CD4-positive, alpha-beta T cell treated with Interleukin-15 for 1 hour (primary cell): ENCODE measurements around the gene CROCC2.

ENCODE experiments used
- DNase-seq: peaks from one replicate; pipeline ENCODE4 v3.0.0-alpha.2; 2020

The CROCC2 gene

GRCh38 chr2:240991378-240992263, 85.5 kb downstream of the CROCC2 start:
- DNase-seq = peak; percentile 28

DNA sequence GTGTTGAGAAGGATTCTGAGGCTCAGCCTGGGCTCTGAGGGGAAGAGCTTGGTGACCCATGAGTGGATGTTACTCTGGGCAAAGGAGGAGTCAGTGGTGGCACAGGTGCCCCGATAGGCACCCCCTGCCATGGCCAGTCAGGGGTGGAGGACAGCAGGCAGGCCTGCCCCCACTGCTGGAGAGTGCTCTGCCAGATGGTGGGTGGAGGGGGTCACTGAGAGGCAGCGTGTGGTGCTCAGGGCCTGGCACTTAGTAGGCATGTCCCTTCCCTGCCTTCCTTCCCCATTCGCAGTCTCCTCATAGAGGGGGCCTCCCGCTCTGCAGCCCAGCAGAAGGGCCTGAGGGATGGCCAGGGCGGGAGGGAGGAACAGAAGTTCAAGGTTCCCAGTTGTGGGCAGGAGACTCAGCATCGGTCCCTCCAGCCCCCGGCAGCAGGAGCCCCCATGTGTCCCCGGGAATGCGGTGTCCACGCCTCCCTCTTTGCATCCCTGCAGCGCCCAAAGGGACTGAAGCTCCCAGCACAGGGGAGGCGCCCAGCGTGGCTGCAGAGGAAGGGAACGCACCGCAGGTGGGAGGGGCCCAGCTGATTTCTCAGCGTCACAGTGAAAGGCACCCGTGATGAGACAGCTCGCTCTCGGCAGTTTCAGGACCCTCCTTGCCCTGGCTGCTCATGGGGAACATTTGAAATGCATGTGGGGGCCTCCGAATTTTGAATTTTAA, 86.6 kb downstream of the CROCC2 start:
- peak; percentile 14 for DNase-seq

GRCh38 chr2:240993446-240994170, 87.5 kb downstream of the CROCC2 start:
- peak; percentile 13 for DNase-seq

DNA sequence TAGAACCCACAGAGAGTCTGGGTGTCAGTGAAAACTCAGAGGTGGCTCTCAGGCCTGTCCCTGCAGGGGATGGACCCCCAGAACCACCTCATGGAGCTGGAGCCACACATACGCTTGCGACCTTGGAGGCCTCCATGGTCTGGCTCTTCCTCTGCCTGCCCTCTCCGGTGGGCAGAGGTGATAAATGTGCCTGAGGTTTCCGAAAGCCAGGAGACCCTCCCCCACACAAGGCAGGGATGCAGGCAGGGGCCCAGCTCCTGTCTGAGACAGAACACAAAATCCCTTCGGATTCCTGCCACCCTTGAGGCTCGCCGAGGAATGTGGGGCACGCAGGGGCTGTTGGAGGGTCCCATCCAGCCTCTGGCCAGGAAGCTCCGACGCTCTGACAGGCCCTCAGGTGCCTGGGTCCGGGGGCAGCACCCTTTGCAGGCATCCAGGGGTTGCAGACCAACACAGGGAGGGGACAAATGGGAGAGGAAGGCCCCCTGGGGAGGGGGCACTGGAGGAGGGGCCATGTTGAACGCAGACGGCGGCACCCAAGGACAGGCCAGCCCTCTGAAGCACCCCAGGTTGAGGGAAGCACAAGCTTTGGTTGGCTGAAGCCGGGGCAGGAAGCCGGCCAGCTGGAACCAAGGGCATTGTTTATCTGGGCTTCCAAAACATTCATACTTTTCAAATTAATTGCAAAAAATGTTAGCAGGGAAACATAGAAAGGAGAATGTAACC, 88.2 kb downstream of the CROCC2 start:
- no peak for DNase-seq

DNA sequence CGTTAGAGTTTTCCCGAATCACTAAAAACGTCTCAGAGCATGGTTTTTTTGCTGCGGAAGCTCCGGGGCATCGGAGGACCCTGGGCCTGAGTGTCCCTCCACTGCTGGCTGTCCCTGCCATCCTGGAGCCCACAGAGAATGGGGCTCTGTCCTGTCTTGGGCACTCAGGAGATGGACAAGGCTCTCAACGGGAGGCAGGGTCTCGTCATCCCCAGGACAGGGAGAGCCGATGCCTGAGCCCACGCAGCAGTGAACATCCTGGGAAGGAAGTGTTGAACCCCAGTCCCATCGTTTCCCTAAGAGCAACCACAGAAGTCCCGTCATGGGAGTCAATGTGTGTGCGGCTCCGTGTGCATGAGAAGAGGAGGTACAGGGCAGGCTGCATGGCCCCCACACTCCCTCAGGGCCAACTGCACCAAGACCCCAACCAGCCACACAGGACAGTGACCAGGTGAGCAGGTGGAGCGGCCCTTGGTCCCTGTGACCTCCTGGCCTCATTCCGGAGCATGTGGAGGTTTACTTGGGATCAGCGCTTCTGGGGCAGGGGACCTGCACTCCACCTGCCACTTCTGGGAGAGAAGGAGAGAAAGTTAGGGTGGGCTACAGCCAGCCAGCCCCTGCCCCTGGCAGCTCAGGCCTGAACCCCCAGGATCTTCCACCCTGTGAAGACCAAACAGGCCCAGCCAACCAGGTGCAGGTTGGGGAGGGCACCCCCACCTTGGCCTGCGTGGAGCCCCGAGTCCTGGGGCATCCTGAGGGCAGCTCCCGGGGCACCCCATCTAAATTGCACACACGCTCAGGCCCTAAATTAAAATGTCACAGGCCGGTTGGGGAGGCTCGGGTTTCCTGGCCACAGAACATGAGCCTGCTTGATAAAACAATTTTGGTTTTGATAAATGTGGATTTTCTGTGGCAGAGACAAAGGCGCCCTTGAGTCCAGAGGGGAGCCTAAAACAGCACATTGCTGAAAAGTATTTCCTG, 89.2 kb downstream of the CROCC2 start:
- peak; percentile 12 for DNase-seq

- peak; percentile 7 for DNase-seq
Observed at GRCh38 chr2:240996161-240996833, 90.2 kb downstream of the CROCC2 start.

- no peak for DNase-seq
Observed at GRCh38 chr2:240996834-240997140, 90.7 kb downstream of the CROCC2 start.

DNA sequence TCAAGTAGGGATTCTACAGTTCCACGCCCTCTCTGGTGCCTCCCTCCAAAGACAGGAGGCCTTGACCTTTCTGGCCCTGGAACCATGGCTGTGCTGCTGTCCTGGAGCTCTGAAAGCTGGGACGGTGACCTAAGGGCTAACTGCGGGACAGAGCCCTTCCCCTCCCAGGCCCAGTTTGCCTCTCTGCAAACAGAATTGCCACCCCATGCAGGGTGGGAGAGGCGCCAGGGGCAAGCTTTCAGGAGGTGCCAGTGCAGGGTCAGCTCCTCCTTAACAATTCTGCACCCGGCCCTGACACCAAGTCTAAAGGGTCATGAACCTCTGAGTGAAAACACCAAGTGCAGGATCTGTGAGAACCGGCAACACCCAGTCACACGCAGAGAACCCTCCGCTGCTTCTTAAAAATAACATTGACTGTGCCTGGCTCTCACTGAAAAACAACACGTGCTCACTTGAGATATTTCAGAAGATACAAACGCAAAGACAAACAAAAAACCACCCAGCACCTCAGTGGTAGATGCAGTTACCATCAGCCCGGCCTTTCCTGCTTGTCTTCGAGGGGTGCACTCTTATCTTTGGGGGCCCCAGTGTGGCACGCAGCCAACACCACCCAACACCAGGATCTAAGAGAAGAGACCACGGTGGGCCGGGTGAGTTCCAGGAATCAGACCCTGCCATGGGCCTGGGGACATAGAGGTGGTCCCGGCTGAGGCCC, 91.2 kb downstream of the CROCC2 start:
- DNase-seq = peak; percentile 16

GRCh38 chr2:240997856-240998705, 91.9 kb downstream of the CROCC2 start, which contains the start of gene SNED1:
Gene SNED1, plus strand, starts transcription at chr2:240998618. Its CDS starts 220 bp downstream, at chr2:240998838.
- DNase-seq = peak; percentile 70

DNA sequence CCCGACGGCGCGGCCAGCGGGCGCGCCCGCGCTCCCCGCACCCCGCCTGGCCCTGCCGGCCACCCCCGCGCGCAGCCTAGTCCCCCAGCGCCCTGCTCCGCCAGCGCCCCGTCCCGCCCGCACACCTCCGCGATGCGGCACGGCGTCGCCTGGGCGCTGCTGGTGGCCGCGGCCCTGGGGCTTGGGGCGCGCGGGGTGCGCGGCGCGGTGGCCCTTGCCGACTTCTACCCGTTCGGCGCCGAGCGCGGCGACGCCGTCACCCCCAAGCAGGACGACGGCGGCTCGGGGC, 92.5 kb downstream of the CROCC2 start:
- no peak for DNase-seq

GRCh38 chr2:240998995-240999791, 93.1 kb downstream of the CROCC2 start:
- peak; percentile 13 for DNase-seq

DNA sequence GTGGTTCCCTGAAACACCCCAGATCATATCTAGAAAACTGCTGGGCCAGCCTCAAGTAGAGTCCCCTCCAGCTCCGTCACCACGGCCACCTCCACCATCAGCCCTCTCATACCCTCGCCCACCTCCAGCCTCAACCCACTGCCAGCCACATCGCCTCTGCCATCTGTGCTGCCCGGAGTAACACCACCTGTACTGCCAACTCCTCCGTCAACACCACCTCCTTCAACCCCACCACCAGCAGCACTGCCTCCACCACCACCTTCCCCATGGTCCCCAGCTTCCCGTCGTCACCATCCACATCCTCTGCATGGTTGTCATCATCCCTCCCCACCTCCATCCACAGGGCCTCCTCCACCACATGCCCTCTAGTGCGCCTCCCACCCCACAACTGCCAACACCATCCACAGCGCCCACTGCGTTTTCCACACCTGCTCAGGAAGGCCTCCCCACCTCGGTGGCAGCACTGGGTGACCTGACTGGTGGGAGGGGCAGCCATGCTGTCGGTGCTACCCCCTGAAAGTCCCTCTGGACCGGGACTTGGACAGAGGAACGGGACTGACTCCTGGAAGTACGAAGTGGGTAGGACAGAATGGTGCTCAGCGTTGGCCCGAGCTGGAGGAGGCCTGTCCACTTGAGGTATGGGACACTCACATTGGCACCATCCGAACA, 93.9 kb downstream of the CROCC2 start:
- peak; percentile 12 for DNase-seq

DNA sequence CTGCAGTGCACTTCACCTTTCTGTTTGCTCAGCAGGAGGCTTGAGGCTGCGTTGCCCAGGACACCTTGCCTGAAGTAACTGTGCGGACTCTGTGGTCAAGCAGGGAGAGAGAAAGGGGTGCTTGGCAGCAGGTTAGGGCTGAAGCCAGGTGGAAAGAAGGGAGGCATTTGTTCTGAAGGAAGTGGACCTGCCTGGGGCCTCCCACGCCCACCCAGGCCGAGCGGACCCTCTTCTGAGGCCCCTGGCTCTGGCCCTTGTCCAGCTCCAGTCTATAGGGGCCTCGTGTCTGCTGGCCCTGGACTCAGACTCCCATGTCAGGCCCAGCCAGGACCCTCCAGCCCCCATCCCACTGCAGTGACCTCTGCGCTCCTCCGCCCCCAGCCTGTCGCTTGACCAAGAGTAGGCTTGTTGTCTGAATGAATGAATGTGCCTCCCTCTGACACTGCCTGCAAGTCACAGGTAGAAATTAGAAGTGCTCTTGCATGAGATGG, 94.7 kb downstream of the CROCC2 start:
- DNase-seq = peak; percentile 7

GRCh38 chr2:241001413-241002274, 95.5 kb downstream of the CROCC2 start:
- DNase-seq = peak; percentile 3

- DNase-seq = peak; percentile 4
Observed at GRCh38 chr2:241002275-241003046, 96.3 kb downstream of the CROCC2 start.

GRCh38 chr2:241003047-241003360, 96.9 kb downstream of the CROCC2 start:
- DNase-seq = no peak
